Raji (cell line): ENCODE data around the gene MRPL10.

Experiments used
- POLR2A ChIP-seq: IDR thresholded peaks from 2 replicates; pipeline ENCODE4 v1.6.1; 2011; ENCODE audit warnings: low read depth, low read length, control low read depth; ENCODE audit not compliant: insufficient read depth

MRPL10 gene

DNA sequence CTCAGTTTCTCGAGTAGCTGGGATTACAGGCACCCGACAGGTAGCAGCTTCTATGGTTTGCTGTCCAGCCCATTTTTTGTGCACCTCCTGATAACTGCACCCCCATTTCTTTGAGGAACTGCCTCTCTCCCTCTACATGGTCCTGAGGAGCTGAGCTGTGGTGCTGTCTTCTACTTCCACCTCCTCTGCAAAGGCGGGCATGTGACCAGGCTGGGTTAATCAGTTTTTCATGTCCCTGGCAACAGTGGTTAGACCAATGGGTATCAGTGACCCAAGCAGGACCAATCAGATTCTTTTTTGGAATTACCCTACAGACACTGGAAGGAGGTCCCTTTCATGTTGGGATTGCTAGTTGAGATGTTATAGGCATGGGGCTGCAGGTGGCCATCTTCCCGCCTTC, 57.0 kb downstream of the MRPL10 start:
- no peak for TF ChIP-seq POLR2A
